NB4 (cell line): Measurements from ENCODE around the gene SPTBN5.

Source experiments
- DNase-seq: peaks from one replicate; pipeline ENCODE4 v3.0.0; 2010; ENCODE audit warnings: low read depth
- H3K4me3 ChIP-seq: one replicate; pipeline ENCODE4 v1.5.1; 2011; ENCODE audit warnings: mild to moderate bottlenecking, low read depth, low read length, moderate library complexity
- CTCF ChIP-seq: IDR thresholded peaks from one replicate; pipeline ENCODE4 v1.5.1; 2012; ENCODE audit warnings: low read depth, low read length
- MAX ChIP-seq: IDR thresholded peaks from 2 replicates; pipeline ENCODE4 v1.6.1; 2011; ENCODE audit warnings: low read depth, low read length
- MYC ChIP-seq: IDR thresholded peaks from 2 replicates; pipeline ENCODE4 v1.6.1; 2011; ENCODE audit warnings: low read depth, low read length
- POLR2A ChIP-seq: IDR thresholded peaks from 2 replicates; pipeline ENCODE4 v1.6.1; 2011; ENCODE audit warnings: mild to moderate bottlenecking; ENCODE audit not compliant: insufficient read length; ENCODE audit errors: extremely low read depth

The SPTBN5 gene

GRCh38 chr15:41852736-41853590 lies 40.9 kb downstream of the SPTBN5 start:
- DNase-seq = no peak
- H3K4me3 ChIP-seq = no peak overlapping the region
- TF ChIP-seq MAX (no peak), CTCF (no peak), POLR2A (no peak)

- no peak for DNase-seq
- H3K4me3 ChIP-seq = no peak overlapping the region
- TF ChIP-seq POLR2A (no peak), CTCF (no peak), MAX (no peak), MYC (no peak)
Observed at GRCh38 chr15:41851755-41852370, 42.0 kb downstream of the SPTBN5 start.

GRCh38 chr15:41851167-41851523 lies 42.7 kb downstream of the SPTBN5 start:
- TF ChIP-seq MAX (no peak), CTCF (no peak), POLR2A (no peak), MYC (no peak)
- no peak overlapping the region for H3K4me3 ChIP-seq
- DNase-seq = no peak

- TF ChIP-seq MYC = no peak
- no peak for TF ChIP-seq POLR2A
- TF ChIP-seq MAX = no peak
- no peak for TF ChIP-seq CTCF
- DNase-seq = peak; percentile 23
- no peak overlapping the region for H3K4me3 ChIP-seq
Observed at GRCh38 chr15:41850482-41851166, 43.2 kb downstream of the SPTBN5 start.

GRCh38 chr15:41849861-41850260 lies 44.0 kb downstream of the SPTBN5 start:
- H3K4me3 ChIP-seq = no peak overlapping the region
- no peak for DNase-seq
- no peak for TF ChIP-seq MAX
- no peak for TF ChIP-seq CTCF
- no peak for TF ChIP-seq POLR2A
- TF ChIP-seq MYC = no peak
